B cell (primary cell): ENCODE measurements around the gene MED13. TPM values are rescaled to one million over a fixed set of nuclear protein-coding genes. Genes with fewer than 3 reads are reported as not detected.

Source experiments
- ATAC-seq: fragments of 200-7000 bp; cut with Tn5 transposase; one replicate; pipeline ENCODE4 v1.10.0; 2021; ENCODE audit warnings: low read depth, mild to moderate bottlenecking, moderate number of reproducible peaks, moderate library complexity
- CTCF ChIA-PET: fragments of 350-600 bp; sonication (Branson Sonifier 250); formaldehyde crosslinking; loops from one replicate; lab custom pipeline; 2021; ENCODE audit warnings: antibody characterized with exemption, inconsistent platforms; lab: Charles Lee
- POLR2A ChIA-PET: fragments of 350-600 bp; sonication (Branson Sonifier 250); formaldehyde crosslinking; loops from one replicate; lab custom pipeline; 2021; ENCODE audit warnings: antibody characterized with exemption; lab: Charles Lee
- DNase-seq: peaks from one replicate; pipeline ENCODE4 v3.0.0; 2013
- H2AFZ ChIP-seq: 2 replicates; pipeline ENCODE4 v1.6.1; 2012; ENCODE audit warnings: mild to moderate bottlenecking, low read depth, low read length; ENCODE audit not compliant: insufficient read depth, poor library complexity, severe bottlenecking
- H3K27ac ChIP-seq, 2 donors: 1 replicate in 1 of 2; 2 replicates in 1 of 2; pipeline ENCODE4 v1.5.1; 2012 to 2013; ENCODE audit warnings: low read length in 2 of 2, mild to moderate bottlenecking in 2 of 2, moderate library complexity in 1 of 2
- H3K27me3 ChIP-seq, 4 experiments: fragments of 200-600 bp in 1 of 4; sonication (generic) in 1 of 4; replicated peaks in 1 of 4; 1 replicate in 2 of 4; 2 replicates in 2 of 4; pipeline versions ENCODE4 v1.6.1 to v1.7.0; 2013 to 2016; ENCODE audit warnings: low read length in 3 of 4, mild to moderate bottlenecking in 2 of 4, mixed read lengths in 1 of 4, moderate library complexity in 1 of 4; ENCODE audit not compliant: insufficient read depth in 4 of 4, control insufficient read depth in 3 of 4; ENCODE audit errors: control extremely low read depth in 1 of 4
- H3K36me3 ChIP-seq, 2 experiments: replicated peaks in 1 of 2; 1 replicate in 1 of 2; 2 replicates in 1 of 2; pipeline versions ENCODE4 v1.6.1 to v1.7.1; 2013; ENCODE audit warnings: low read length in 1 of 2; ENCODE audit not compliant: insufficient read depth in 2 of 2, control insufficient read depth in 1 of 2; ENCODE audit errors: control extremely low read depth in 1 of 2, extremely low read depth in 1 of 2
- H3K4me1 ChIP-seq, 2 donors: fragments of 200-600 bp in 1 of 2; sonication (generic) in 1 of 2; 1 replicate in 1 of 2; 2 replicates in 1 of 2; pipeline versions ENCODE4 v1.5.1 to v1.6.1; 2013 to 2017; ENCODE audit warnings: low read length in 2 of 2; ENCODE audit not compliant: control insufficient read depth in 2 of 2, insufficient read depth in 2 of 2
- H3K4me2 ChIP-seq: replicated peaks from 2 replicates; pipeline ENCODE3; 2012; ENCODE audit warnings: mild to moderate bottlenecking, low read depth, low read length; ENCODE audit not compliant: poor library complexity, severe bottlenecking
- H3K4me3 ChIP-seq, 5 experiments: fragments of 200-600 bp in 1 of 5; sonication (generic) in 1 of 5; 1 replicate in 3 of 5; 2 replicates in 2 of 5; pipeline versions ENCODE4 v1.5.1 to v1.7.0; 2011 to 2016; ENCODE audit warnings: low read length in 4 of 5, mild to moderate bottlenecking in 4 of 5, low read depth in 2 of 5, control low read depth in 1 of 5, moderate library complexity in 1 of 5; ENCODE audit not compliant: insufficient read depth in 1 of 5; ENCODE audit errors: control extremely low read depth in 1 of 5, extremely low read depth in 1 of 5
- H3K79me2 ChIP-seq: fragments of 200-600 bp; sonication (generic); one replicate; pipeline ENCODE4 v1.6.0; 2016; ENCODE audit warnings: low read length; ENCODE audit not compliant: control insufficient read depth, insufficient read depth
- H3K9ac ChIP-seq: fragments of 200-600 bp; sonication (generic); 2 replicates; pipeline ENCODE4 v1.6.1; 2017; ENCODE audit warnings: mild to moderate bottlenecking, low read length, moderate library complexity
- H3K9me3 ChIP-seq, 3 donors: one replicate each; pipeline versions ENCODE4 v1.6.1 to v1.7.1; 2013; ENCODE audit warnings: low read length in 2 of 3; ENCODE audit not compliant: control insufficient read depth in 2 of 3, insufficient read depth in 1 of 3; ENCODE audit errors: control extremely low read depth in 1 of 3
- H4K20me1 ChIP-seq: 2 replicates; pipeline ENCODE4 v1.6.0; 2012; ENCODE audit warnings: mild to moderate bottlenecking, low read length; ENCODE audit not compliant: insufficient read depth, control insufficient read depth, poor library complexity, severe bottlenecking
- H3K27ac Mint-ChIP-seq: one replicate; pipeline ENCODE4 v1.8.0; 2021; ENCODE audit warnings: mixed read lengths
- H3K27me3 Mint-ChIP-seq: one replicate; pipeline ENCODE4 v1.8.0; 2021; ENCODE audit warnings: mixed read lengths
- H3K4me1 Mint-ChIP-seq: one replicate; pipeline ENCODE4 v1.8.0; 2021; ENCODE audit warnings: mixed read lengths
- H3K4me3 Mint-ChIP-seq: one replicate; pipeline ENCODE4 v1.8.0; 2021; ENCODE audit warnings: mixed read lengths
- H3K9me3 Mint-ChIP-seq: one replicate; pipeline ENCODE4 v1.8.0; 2022; ENCODE audit warnings: mixed read lengths; ENCODE audit not compliant: insufficient read depth
- CTCF ChIP-seq: fragments of 200-600 bp; IDR thresholded peaks from one replicate; pipeline ENCODE4 v1.8.0; 2022; ENCODE audit warnings: antibody characterized with exemption, mild to moderate bottlenecking
- EZH2 ChIP-seq: IDR thresholded peaks from 2 replicates; pipeline ENCODE4 v1.6.1; 2012; ENCODE audit warnings: borderline replicate concordance, low read depth, mild to moderate bottlenecking, moderate library complexity, low read length; ENCODE audit not compliant: insufficient read depth, poor library complexity, severe bottlenecking
- WGBS: methylation state at CpG from one replicate; pipeline ENCODE4 v1.1.5; 2013; ENCODE audit warnings: missing lambda C conversion rate; ENCODE audit not compliant: insufficient coverage; 5-methylcytosine and 5-hydroxymethylcytosine counted together
- intact Hi-C: fragments of 100-400 bp; cut with micrococcal nuclease; formaldehyde crosslinking; loops from one replicate; pipeline ENCODE4 v1.10.0; 2022
- polyA plus RNA-seq: library from polyadenylated mRNA; depleted of rRNA; stranded (reverse); fragments of >200 nt; gene quantifications from 2 replicates; pipeline ENCODE4 v1.2.3, GENCODE V29; 2012
- total RNA-seq, 2 donors: library from RNA; stranded (reverse); fragments of 120-200 nt in 1 of 2; gene quantifications; 1 replicate in 1 of 2; 2 replicates in 1 of 2; pipeline versions ENCODE4 v1.2.3 to v1.2.4, GENCODE V29; 2013 to 2022

The MED13 gene
- total and polyA plus RNA-seq, 2 donors (not counting 1 experiment from before 2014, with no cell fraction given), result 17.3 to 120 TPM

GRCh38 chr17:62052765-62053338, 12.2 kb downstream of the MED13 start:
- Histone ChIP-seq H3K4me3 (no peak overlapping the region), H3K36me3 (peaks cover 10 to 62% of the 10 kb centered on the region in 2 experiments), H3K79me2 (peaks cover 92% of the 10 kb centered on the region), H3K27me3 (no peaks in the 10 kb centered on the region), H3K4me1 (no peaks in the 10 kb centered on the region), H2AFZ (no peak overlapping the region), H3K27ac (no peak overlapping the region), H3K9ac (peak overlapping the region; percentile 4), H3K9me3 (no peaks in the 10 kb centered on the region), H4K20me1 (peaks cover 55% of the 10 kb centered on the region), H3K4me2 (no peak overlapping the region)
- CTCF ChIA-PET, result interaction anchor here (0.6 to 3.9 kb wide), 4 partner anchors 11 to 1820 kb away, joined by 3 to 19 read pairs (median 6); no protein-coding TSS in a partner anchor
- ATAC-seq, result no peak
- Mint-ChIP-seq H3K27ac (no peak overlapping the region), H3K9me3 (no peaks in the 10 kb centered on the region), H3K4me3 (no peak overlapping the region), H3K4me1 (peaks cover 29% of the 10 kb centered on the region), H3K27me3 (no peaks in the 10 kb centered on the region)
- WGBS, result no CpG with 5 or more reads among the region's 2 CpGs
- no peak for DNase-seq
- TF ChIP-seq CTCF, result no peak
- no peak for TF ChIP-seq EZH2
- POLR2A ChIA-PET, result interaction anchor here (0.6 kb wide), 1 partner anchor 8 kb away, joined by 5 read pairs; no protein-coding TSS in a partner anchor
- intact Hi-C loops, result no loop called here

DNA sequence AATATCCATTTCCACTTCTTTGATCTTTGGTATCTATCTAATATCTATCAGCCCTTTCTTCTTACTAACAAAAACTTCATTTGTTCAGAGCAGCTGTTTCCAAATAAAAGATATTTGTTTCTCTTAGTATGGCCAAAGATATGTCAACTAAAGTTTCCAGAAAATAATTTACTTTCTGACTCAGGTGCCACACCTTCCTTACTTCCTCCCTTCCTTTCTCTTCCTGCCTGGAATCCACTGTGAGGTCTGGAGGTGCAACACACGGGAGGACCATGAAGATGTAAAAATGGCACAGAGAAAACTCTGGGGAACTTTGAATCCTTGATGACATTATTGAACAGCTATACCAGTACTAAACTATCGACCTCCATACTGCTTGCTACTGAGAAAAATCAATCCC, 14.0 kb downstream of the MED13 start:
- Mint-ChIP-seq H3K4me1 (peaks cover 22% of the 10 kb centered on the region), H3K4me3 (no peak overlapping the region), H3K27ac (no peak overlapping the region), H3K9me3 (no peaks in the 10 kb centered on the region), H3K27me3 (no peaks in the 10 kb centered on the region)
- ATAC-seq (no peak), DNase-seq (no peak)
- H4K20me1 ChIP-seq, result peaks cover 43% of the 10 kb centered on the region
- H3K36me3 ChIP-seq, result peaks cover 12 to 63% of the 10 kb centered on the region in 2 experiments
- H3K4me1 ChIP-seq, result no peaks in the 10 kb centered on the region
- no peak overlapping the region for H3K4me2 ChIP-seq
- intact Hi-C loops, result no loop called here
- H2AFZ ChIP-seq, result no peak overlapping the region
- no peak overlapping the region for H3K4me3 ChIP-seq
- no peak overlapping the region for H3K27ac ChIP-seq
- H3K79me2 ChIP-seq, result peaks cover 89% of the 10 kb centered on the region
- no peaks in the 10 kb centered on the region for H3K27me3 ChIP-seq
- WGBS, result 80% methylated on average over 1 of the region's 2 CpGs
- ChIA-PET CTCF (interaction anchor here (1.7 to 3.9 kb wide), 2 partner anchors 15 to 58 kb away, joined by 5 to 19 read pairs; no protein-coding TSS in a partner anchor), POLR2A (no interaction called here)
- TF ChIP-seq CTCF (no peak), EZH2 (no peak)
- H3K9ac ChIP-seq, result no peak overlapping the region
- H3K9me3 ChIP-seq, result no peaks in the 10 kb centered on the region
